ENCODE measurements around the gene RAMACL. TPM values are rescaled to one million over a fixed set of nuclear protein-coding genes. Genes with fewer than 3 reads are reported as not detected.

RAMACL gene
- total and polyA plus RNA-seq, 2 of the 13 experiments (the other 11 are each of a cell fraction or from before 2014, with no cell fraction given), result 0.09 to 0.29 TPM

- no peak for TF ChIP-seq POGZ (CRISPR knock-in tag; IDR thresholded peaks at IDR 0.05)
- no peak for TF ChIP-seq ZBTB25 (CRISPR knock-in tag; IDR thresholded peaks at IDR 0.05)
- no peak for TF ChIP-seq TRIM24 (CRISPR knock-in tag; IDR thresholded peaks at IDR 0.05)
- no peak for TF ChIP-seq GLMP (CRISPR knock-in tag; IDR thresholded peaks at IDR 0.05; ENCODE audit: borderline replicate concordance)
- TF ChIP-seq ZSCAN31 (CRISPR knock-in tag; IDR thresholded peaks at IDR 0.05; ENCODE audit: low read depth), result no peak
- TF ChIP-seq TBP (CRISPR knock-in tag; IDR thresholded peaks at IDR 0.05), result no peak
- no peak for TF ChIP-seq ZFP41 (CRISPR knock-in tag; IDR thresholded peaks at IDR 0.05; ENCODE audit: borderline replicate concordance)
- no peak for TF ChIP-seq FOXK2 (IDR thresholded peaks at IDR 0.05)
- no peak for TF ChIP-seq RFX5 (IDR thresholded peaks at IDR 0.05; ENCODE audit: low read depth, low read length)
- no peak for TF ChIP-seq GATAD1 (CRISPR knock-in tag; IDR thresholded peaks at IDR 0.05)
- TF ChIP-seq ZNF33A (CRISPR knock-in tag; IDR thresholded peaks at IDR 0.05; ENCODE audit: borderline replicate concordance), result no peak
- TF ChIP-seq ZFP91 (CRISPR knock-in tag; IDR thresholded peaks at IDR 0.05; ENCODE audit: borderline replicate concordance), result no peak
- TF ChIP-seq ZNF234 (CRISPR knock-in tag; conservative IDR thresholded peaks at IDR 0.05), result no peak
- no peak for TF ChIP-seq ZNF496 (CRISPR knock-in tag; IDR thresholded peaks at IDR 0.05; ENCODE audit: insufficient replicate concordance)
- no peak for TF ChIP-seq THYN1 (CRISPR knock-in tag; IDR thresholded peaks at IDR 0.05; ENCODE audit: borderline replicate concordance, low read depth)
- TF ChIP-seq RXRB (CRISPR knock-in tag; IDR thresholded peaks at IDR 0.05; ENCODE audit: borderline replicate concordance), result no peak
- no peak for TF ChIP-seq E2F5 (CRISPR knock-in tag; conservative IDR thresholded peaks at IDR 0.05)
- no peak for TF ChIP-seq ZNF432 (CRISPR knock-in tag; IDR thresholded peaks at IDR 0.05; ENCODE audit: borderline replicate concordance)
- intact Hi-C loops (cut with micrococcal nuclease; ENCODE audit: unreplicated experiment) (no loop called here), in situ Hi-C loops (cut with HindIII; ENCODE audit: extremely low pct_ligation_motif_present, low pct_unique_long_range_greater_than_20kb) (no loop called here)
- no peak for FAIRE-seq
- H3K9ac ChIP-seq (ENCODE audit: insufficient read depth, low read depth, low read length), result no peak overlapping the region
- H3K36me3 ChIP-seq (replicated peaks in 1 of 2; ENCODE audit: control insufficient read depth in 1 of 2, insufficient read depth in 2 of 2, low read length in 2 of 2), result no peaks in the 10 kb centered on the region
- H4K20me1 ChIP-seq (ENCODE audit: insufficient read depth, low read length), result no peaks in the 10 kb centered on the region
- no peak overlapping the region for H2AFZ ChIP-seq (ENCODE audit: low read length)
- no TSS peak for BruUV-seq (replicated peaks)
- 22% methylated on average over 5 of the region's 5 CpGs for WGBS (ENCODE audit: low lambda C conversion rate)
- no peaks in the 10 kb centered on the region for H3K79me2 ChIP-seq (ENCODE audit: insufficient read depth, low read length)
- no peaks in the 10 kb centered on the region for H3K9me3 ChIP-seq (ENCODE audit: low read length)
- no peak for ATAC-seq
- ChIA-PET CTCF (ENCODE audit: low intra/inter-chr PET ratio, low total read pairs) (no interaction called here), POLR2A (no interaction called here)
- H3K27ac ChIP-seq (ENCODE audit: extremely low read length, insufficient read depth, low read length), result no peak overlapping the region
- H3K4me2 ChIP-seq (ENCODE audit: low read depth, low read length), result no peak overlapping the region
- H3K27me3 ChIP-seq (ENCODE audit: control insufficient read depth in 1 of 2, insufficient read depth in 2 of 2, low read length in 2 of 2), result peaks cover 11 to 75% of the 10 kb centered on the region in 2 experiments; a peak in 3 of 5 replicates
- H3K4me3 ChIP-seq (replicated peaks in 1 of 3; ENCODE audit: insufficient read depth in 1 of 3, low read depth in 2 of 3, low read length in 3 of 3), result no peak overlapping the region
- DNase-seq (ENCODE audit: low spot score), result no peak
- no peaks in the 10 kb centered on the region for H3K4me1 ChIP-seq (ENCODE audit: insufficient read depth, low read length)
Measured at GRCh38 chr6:166559211-166559610, 27.3 kb downstream of the RAMACL start.

Data from HepG2 (cell line).